Muscle of arm (tissue), 12 donors: ENCODE data around the gene DIAPH1. TPM values are rescaled to one million over a fixed set of nuclear protein-coding genes. Genes with fewer than 3 reads are reported as not detected.

Experiments
- DNase-seq: peaks from one replicate; pipeline ENCODE4 v3.0.0-alpha.2; 2013
- polyA plus RNA-seq, 12 donors: library from polyadenylated mRNA; unstranded; fragments of 120-200 nt; gene quantifications; one replicate each; pipeline ENCODE4 v1.2.1, GENCODE V29; 2013; ENCODE audit not compliant: insufficient read length in 12 of 12

The DIAPH1 gene
- polyA plus RNA-seq, 12 donors: 19.9 to 47.9 (median 22.4) TPM; not detected in 1

DNA sequence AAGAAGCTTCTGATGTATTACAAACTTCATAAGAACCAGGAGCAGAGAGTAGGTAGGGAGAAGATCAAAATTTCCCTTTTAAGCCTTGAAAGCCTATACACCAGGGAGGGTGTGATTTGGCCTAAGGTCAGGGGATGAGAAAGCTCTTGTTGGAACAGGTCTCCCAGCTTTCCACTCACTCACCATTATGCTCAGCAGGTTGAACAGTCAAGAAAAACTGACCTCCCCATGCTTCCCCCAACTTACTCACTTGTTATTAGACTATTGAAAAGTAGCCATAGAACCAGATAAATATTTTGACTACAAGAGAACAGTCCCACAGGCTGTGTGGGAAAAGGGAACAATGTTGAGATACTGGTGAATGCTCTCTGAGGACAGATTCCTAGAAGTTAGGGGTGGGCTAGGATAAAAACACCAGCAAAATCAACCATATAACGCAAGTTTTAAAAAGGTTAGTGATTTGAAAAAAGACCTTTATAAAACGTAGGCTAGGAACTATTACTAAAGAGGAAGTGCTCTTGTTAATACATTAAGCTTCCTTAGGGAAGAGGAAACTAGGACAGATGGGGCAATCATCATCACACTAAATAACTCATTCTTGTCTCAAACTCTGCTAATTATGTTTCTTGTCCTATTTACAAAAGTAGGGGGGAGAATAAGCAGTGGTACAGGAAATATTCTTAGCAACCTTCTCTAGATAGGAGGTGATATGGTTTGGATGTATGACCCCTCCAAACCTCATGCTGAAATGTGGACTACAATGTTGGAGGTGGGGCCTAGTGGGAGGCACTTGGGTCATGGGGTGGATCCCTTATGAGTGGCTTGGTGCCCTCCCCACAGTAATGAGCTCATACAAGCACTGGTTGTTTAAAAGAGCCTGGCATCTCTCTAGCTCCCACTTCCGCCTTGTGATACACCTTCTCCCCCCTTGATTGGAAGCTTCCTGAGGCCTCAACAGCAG, 98.9 kb downstream of the DIAPH1 start:
- DNase-seq: no peak

DNA sequence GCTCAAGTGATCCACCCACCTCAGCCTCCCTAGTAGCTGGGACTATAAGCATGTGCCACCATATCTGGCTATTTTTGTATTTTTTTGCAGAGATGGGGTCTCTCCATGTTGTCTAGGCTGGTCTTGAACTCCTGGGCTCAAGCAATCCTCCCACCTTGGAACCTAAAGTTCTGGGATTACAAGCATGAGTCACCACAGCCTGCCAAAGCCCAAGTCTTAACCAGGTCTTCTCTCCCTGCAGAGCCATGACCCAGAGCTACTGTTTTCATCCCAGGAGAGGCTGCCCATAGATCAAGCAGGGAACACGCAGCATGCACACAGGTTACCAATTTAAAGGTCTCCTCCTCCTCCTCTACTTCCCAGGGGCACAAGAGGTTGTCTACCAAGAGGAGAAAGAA, 100.2 kb downstream of the DIAPH1 start:
- DNase-seq: no peak

- DNase-seq: no peak
Observed at GRCh38 chr5:141517880-141518617, 100.8 kb downstream of the DIAPH1 start.

- no peak for DNase-seq
Observed at GRCh38 chr5:141517312-141517711, 101.5 kb downstream of the DIAPH1 start.

DNA sequence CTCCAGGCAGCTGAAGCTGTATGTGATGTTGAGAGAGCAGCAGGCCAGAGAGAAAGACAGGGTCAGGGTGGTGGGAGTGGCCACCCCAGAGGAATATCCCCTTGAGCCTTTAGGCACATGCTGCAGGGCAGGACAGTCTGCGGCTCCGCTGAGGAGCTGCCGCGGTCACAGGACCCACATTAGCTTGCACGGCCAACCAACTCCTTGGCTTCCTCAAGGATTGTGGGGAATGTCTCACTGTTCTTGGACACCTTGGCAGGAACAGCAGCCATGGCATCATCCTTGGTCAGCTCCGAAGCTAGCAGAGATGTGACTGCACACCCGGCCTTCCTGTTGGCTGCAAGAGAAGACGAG, 102.2 kb downstream of the DIAPH1 start:
- DNase-seq: no peak

- no peak for DNase-seq
Observed at GRCh38 chr5:141515946-141516671, 102.7 kb downstream of the DIAPH1 start.

- no peak for DNase-seq
Observed at GRCh38 chr5:141515141-141515540, 103.7 kb downstream of the DIAPH1 start.

DNA sequence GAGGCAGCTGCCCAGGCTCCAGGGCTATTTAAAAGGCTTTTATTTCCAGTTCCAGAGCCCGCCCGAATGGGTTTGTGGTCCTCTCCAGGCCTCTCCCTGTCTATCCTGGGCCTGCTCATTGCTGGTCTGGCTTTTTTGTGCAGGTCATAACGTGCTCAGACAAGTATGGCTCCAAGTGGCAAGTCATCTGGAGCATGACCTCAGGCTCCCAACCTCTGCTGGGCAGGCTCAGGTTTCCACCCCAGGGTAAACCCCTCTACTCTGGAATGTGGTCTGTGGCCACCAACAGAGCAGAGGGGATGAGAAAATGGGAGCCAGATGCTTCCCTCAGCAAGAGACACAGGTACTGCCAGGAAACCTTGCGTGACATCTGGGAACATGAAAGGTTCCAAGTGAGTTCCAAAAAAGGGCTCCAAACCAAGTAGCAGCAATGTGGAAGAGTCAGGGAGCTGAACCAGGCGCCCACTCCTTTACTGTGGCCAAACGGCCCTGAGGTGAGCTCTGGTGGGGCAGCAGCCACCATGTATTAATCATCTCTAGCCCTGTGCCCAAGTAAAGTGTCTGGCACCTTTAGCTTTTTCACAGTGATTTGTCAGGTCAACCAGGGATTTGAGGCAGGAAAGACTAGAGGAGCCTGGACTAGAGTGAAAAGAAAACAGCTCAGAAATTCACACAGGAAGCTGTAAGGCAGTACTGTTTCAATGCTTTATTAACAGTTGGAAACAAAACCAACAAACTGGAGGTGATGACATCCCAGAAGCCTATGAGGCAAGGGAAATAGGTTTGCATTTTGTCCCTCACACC, 104.3 kb downstream of the DIAPH1 start:
- DNase-seq: peak; percentile 48

GRCh38 chr5:141513627-141514329, 105.0 kb downstream of the DIAPH1 start:
- DNase-seq: peak; percentile 88

- peak; percentile 69 for DNase-seq
Observed at GRCh38 chr5:141512911-141513626, 105.7 kb downstream of the DIAPH1 start.

DNA sequence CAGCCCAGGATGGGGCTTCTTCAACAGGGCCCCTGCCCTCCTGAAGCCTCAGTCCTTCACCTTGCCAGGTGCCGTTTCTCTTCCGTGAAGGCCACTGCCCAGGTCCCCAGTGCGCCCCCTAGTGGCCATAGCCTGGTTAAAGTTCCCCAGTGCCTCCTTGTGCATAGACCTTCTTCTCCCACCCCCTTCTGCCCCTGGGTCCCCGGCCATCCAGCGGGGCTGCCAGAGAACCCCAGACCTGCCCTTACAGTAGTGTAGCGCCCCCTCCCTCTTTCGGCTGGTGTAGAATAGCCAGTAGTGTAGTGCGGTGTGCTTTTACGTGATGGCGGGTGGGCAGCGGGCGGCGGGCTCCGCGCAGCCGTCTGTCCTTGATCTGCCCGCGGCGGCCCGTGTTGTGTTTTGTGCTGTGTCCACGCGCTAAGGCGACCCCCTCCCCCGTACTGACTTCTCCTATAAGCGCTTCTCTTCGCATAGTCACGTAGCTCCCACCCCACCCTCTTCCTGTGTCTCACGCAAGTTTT, 106.3 kb downstream of the DIAPH1 start:
- peak; percentile 73 for DNase-seq

DNA sequence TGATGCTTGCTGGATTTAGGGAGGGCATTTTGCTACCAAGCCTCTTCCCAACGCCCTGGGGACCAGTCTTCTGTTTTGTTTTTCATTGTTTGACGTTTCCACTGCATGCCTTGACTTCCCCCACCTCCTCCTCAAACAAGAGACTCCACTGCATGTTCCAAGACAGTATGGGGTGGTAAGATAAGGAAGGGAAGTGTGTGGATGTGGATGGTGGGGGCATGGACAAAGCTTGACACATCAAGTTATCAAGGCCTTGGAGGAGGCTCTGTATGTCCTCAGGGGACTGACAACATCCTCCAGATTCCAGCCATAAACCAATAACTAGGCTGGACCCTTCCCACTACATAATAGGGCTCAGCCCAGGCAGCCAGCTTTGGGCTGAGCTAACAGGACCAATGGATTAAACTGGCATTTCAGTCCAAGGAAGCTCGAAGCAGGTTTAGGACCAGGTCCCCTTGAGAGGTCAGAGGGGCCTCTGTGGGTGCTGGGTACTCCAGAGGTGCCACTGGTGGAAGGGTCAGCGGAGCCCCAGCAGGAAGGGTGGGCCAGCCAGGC, 107.0 kb downstream of the DIAPH1 start:
- no peak for DNase-seq

DNA sequence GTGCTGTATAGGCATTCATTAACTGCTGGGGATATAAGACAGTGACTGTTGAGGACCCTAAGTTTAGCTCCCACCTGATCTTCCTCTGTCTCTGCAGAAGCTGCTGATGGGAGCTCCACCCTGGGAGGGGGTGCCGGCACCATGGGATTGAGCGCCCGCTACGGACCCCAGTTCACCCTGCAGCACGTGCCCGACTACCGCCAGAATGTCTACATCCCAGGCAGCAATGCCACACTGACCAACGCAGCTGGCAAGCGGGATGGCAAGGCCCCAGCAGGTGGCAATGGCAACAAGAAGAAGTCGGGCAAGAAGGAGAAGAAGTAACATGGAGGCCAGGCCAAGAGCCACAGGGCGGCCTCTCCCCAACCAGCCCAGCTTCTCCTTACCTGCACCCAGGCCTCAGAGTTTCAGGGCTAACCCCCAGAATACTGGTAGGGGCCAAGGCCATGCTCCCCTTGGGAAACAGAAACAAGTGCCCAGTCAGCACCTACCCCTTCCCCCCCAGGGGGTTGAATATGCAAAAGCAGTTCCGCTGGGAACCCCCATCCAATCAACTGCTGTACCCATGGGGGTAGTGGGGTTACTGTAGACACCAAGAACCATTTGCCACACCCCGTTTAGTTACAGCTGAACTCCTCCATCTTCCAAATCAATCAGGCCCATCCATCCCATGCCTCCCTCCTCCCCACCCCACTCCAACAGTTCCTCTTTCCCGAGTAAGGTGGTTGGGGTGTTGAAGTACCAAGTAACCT, 107.8 kb downstream of the DIAPH1 start:
- no peak for DNase-seq

- no peak for DNase-seq
Observed at GRCh38 chr5:141510160-141510559, 108.6 kb downstream of the DIAPH1 start.

DNA sequence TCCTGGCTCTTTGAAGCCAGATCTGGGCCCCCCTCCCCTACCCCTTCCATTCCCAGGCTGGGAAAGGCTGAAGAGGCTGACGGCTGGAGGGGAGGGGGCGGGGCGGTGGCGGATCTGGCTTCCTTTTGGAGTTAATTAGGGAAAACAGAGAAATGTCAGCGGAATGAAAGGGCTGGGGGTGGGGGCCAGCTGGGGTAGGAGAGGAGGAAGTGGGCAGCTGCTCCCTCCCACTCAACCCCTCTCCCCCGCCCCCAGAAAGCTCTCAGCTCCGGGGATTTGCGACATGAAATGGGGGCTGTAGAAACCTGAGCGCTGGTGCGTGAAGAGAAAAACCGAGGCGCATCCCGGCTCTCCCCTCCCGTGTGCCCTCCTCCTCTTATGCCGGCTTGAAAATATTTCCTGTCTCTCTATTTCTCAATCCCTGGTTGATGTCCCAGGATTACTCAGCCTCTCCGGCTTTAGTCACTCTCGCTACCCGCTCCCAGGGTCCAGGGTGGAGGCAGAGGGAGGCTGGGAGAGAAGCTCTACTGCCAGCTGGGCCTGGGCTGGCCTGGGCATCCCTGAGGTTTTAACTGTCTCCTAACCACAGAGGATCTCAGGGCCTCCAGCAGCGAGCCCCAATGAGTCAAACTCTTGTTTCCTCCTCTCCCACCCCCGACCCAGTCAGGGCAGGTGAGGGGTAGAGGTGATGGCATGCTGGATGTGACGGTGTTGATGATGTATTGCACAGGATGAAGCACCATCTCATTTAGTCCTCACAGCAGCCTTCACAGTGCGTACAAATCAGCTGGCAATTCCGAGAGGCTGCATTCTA, 109.8 kb downstream of the DIAPH1 start:
- DNase-seq: peak; percentile 68

DNA sequence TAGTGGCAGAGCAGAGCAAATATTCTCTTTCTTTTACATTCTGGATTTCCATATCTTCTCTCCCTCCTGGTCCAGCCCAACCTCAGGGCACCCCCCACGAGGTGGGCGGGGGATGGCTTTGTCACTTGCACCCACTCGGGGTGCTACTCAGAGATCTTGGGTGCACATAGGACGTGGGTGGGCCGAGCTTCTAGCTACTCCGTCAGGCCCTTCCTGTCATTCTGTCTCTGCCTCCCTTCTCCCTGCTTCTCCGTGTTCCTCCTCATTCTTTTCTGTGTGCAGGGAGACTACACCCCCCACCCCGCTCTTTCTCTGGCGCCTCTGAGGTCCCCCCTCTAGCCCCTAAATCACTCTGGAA, 110.4 kb downstream of the DIAPH1 start:
- no peak for DNase-seq

DNA sequence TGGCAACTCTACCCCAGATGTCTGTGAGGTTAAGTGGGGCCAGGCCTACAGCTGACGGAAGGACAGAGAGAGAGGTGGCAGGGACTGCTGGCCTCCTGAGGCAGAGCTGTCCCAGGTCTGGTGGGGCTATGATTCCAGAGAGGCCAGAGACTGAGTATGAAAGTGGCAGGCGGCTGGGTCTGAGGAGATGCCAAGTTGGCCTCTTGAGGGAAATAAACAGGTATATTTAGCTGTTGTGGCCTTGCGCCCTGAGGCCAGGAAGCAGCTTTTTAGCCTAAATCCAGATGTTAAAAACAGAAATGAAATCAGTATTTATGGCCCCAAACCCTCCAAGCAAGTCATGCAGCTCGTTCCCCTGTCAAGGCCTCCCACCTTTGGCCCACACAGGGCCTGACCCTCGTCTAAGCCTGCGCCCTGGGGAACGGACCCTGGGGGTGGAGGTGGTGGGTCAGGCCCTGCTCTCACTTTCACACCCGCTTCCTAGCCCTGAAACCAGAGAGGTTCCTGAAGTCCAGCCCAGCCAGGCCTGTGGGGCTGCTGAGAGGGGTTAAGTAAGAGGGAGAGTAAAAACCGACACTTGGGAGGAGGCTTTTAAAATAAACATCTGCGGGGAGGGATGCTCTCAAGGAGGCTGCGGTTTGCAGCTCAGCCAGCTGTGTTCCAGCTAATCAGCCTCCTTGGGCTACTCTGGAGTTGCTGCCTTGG, 111.3 kb downstream of the DIAPH1 start:
- peak; percentile 79 for DNase-seq
